SK-N-MC (cell line): ENCODE data around the gene MORN5.

Experiments
- DNase-seq: peaks from one replicate; pipeline ENCODE4 v3.0.0-alpha.2; 2011; ENCODE audit warnings: low read depth, low spot score
- H3K27ac ChIP-seq: fragments of 200-600 bp; sonication (generic); 2 replicates; pipeline ENCODE4 v1.5.1; 2016; ENCODE audit warnings: mixed run types
- H3K36me3 ChIP-seq: fragments of 200-600 bp; sonication (generic); 2 replicates; pipeline ENCODE4 v1.6.1; 2017; ENCODE audit warnings: antibody characterized with exemption, low read length, mixed read lengths; ENCODE audit not compliant: insufficient read depth
- H3K4me3 ChIP-seq: fragments of 200-600 bp; sonication (generic); 2 replicates; pipeline ENCODE4 v1.5.1; 2016
- H3K9ac ChIP-seq: fragments of 200-600 bp; sonication (generic); 2 replicates; pipeline ENCODE4 v1.8.0; 2017; ENCODE audit warnings: mixed run types, mixed read lengths; ENCODE audit not compliant: insufficient read length
- H3K9me3 ChIP-seq: fragments of 200-600 bp; sonication (generic); 2 replicates; pipeline ENCODE4 v1.6.1; 2017; ENCODE audit warnings: low read depth, mild to moderate bottlenecking, antibody characterized with exemption, low read length, moderate library complexity, mixed read lengths
- EZH2 ChIP-seq: fragments of 200-600 bp; sonication (generic); IDR thresholded peaks from one replicate; pipeline ENCODE4 v1.6.1; 2017; ENCODE audit warnings: antibody characterized with exemption
- FOXP2 ChIP-seq: optimal IDR thresholded peaks from 2 replicates; pipeline ENCODE3; 2011; ENCODE audit warnings: mild to moderate bottlenecking, moderate library complexity; ENCODE audit not compliant: insufficient read depth; ENCODE audit errors: extremely low read length, control extremely low read depth
- POLR2AphosphoS5 ChIP-seq: IDR thresholded peaks from 2 replicates; pipeline ENCODE4 v1.6.1; 2012; ENCODE audit warnings: mild to moderate bottlenecking, low read depth, low read length, borderline replicate concordance

MORN5 gene

DNA sequence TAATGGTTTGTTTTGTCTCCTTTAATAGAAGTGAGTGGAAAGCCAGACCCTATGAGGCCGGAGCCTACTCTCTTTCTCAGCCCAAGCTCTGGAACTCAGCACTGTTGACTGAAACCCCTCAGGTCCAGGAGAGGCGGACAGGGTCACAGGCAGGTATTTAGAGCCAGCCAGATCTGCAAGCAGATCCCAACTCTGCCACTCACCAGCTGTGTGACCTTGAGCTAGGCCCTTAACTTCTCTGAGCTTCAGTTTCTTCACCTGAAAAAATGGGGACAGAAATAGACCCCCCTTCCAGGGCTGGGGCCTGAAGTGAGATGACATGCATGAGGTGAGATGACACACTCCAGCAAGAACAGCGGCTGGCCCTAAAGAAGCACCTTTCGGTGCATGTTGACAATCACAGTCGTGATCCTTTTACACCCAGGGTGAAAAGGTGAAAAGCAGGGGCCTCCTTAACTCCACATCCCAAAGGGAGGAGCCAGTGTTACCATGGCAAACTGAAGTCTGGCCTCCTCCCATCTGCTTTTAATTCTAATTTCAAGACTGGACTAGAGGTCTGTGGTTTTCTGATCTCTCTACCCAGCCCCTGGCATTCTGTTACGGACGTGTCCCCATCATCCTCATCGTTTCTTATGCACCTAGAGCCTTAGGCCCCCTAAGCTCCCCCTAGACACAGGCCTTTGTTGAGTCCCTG is 27.2 kb downstream of the MORN5 start:
- no peak overlapping the region for H3K27ac ChIP-seq
- no peak for TF ChIP-seq EZH2
- no peak for TF ChIP-seq POLR2AphosphoS5
- TF ChIP-seq FOXP2 = no peak
- H3K9ac ChIP-seq = no peak overlapping the region
- DNase-seq = no peak
- H3K4me3 ChIP-seq = no peak overlapping the region
- no peaks in the 10 kb centered on the region for H3K9me3 ChIP-seq
- H3K36me3 ChIP-seq = no peaks in the 10 kb centered on the region

GRCh38 chr9:122188369-122188768 is 28.7 kb downstream of the MORN5 start:
- H3K4me3 ChIP-seq = no peak overlapping the region
- no peaks in the 10 kb centered on the region for H3K36me3 ChIP-seq
- TF ChIP-seq FOXP2 (no peak), EZH2 (no peak), POLR2AphosphoS5 (no peak)
- no peak for DNase-seq
- H3K9ac ChIP-seq = no peak overlapping the region
- no peak overlapping the region for H3K27ac ChIP-seq
- H3K9me3 ChIP-seq = no peaks in the 10 kb centered on the region

DNA sequence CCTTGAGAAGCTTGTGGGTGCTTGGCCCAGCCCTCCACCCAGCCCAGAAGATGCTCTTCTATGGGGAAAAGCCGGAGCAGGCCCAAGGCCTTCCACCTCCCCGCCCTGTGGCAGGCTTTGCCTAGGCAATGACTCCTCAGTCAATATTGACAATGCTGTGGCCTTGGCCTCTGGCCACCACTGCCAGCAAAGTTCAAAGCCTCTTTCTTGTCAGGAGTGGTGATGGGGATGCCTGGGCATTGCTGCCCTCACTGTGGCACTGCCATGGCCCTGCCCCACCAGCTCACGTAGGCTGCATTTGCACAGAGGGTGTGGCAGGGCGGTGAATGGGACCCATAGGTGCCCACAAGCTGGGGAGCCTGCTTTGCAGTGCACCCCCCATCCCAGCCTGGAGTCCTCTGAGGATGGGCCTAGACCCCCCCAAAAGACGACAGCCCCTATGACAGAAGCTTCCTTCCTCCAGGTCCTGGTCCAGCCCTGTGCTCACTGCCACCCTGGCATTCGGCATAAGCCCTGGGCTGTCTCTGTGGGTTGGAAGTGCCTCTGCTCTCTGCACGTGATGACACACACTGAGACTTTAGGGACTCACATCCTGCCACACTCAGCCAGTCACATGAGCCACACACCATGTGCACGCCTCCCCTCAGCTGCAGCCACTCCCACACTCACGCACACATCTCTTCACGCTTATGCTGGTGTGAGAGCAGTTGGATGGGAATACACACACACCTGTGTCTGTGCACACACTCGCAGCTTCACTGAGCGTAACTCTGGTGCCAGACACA is 31.1 kb downstream of the MORN5 start:
- Histone ChIP-seq H3K36me3 (no peaks in the 10 kb centered on the region), H3K27ac (no peak overlapping the region), H3K9ac (no peak overlapping the region), H3K9me3 (no peaks in the 10 kb centered on the region), H3K4me3 (no peak overlapping the region)
- no peak for DNase-seq
- no peak for TF ChIP-seq POLR2AphosphoS5
- no peak for TF ChIP-seq FOXP2
- no peak for TF ChIP-seq EZH2

DNA sequence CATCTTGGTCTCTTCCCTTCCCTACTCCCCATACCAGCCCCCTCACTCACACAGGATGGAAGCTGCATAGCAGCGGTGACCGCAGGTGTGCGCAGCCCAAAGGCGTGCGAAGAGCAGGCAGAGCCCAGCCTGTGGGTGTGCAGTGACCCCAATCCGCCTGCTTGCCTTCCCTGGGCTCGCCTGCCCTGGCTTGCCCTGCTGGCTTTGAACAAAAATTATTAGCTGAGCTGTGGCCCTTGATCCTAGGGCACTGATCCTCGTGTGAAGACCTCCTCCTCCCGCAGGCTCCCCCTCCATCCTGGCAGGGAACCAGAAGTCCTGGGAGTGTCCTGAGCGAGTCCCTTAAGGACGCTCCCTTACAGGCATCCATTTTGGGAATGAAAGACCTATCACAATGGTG is 31.9 kb downstream of the MORN5 start:
- Histone ChIP-seq H3K36me3 (no peaks in the 10 kb centered on the region), H3K4me3 (no peak overlapping the region), H3K9me3 (no peaks in the 10 kb centered on the region), H3K27ac (no peak overlapping the region), H3K9ac (no peak overlapping the region)
- DNase-seq = no peak
- TF ChIP-seq POLR2AphosphoS5 = no peak
- TF ChIP-seq FOXP2 = no peak
- TF ChIP-seq EZH2 = no peak

DNA sequence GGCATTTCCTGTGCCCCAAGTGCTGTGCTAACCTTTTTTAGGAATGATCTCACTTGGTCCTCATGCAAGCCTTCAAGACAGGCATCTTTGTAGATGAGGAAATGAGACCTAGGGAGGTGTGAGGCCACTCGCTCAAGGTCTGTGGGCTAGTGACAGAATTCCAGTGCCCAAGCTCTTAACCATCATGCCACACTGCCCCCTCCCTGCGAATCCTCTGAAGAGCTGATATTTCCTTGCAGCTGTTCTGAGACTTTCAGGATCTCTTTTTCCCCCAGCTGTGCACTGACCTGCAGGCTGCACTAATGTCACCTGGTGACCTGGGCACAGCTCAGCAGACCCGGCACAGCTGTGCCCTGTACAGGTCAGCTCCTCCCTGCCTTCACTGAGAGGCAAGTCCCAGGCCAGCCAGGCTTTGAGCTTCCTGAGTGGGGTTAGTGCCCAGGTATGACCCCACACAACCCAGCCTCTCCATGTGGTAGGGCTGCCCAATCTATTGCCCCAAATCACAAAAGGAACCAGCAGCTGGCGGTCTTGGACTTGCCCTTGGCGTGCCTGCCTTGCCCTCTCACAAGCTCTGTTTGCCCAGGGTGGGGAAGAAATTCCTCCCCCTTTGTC is 32.7 kb downstream of the MORN5 start:
- Histone ChIP-seq H3K27ac (no peak overlapping the region), H3K36me3 (no peaks in the 10 kb centered on the region), H3K9ac (no peak overlapping the region), H3K4me3 (no peak overlapping the region), H3K9me3 (no peaks in the 10 kb centered on the region)
- TF ChIP-seq EZH2 (no peak), FOXP2 (no peak), POLR2AphosphoS5 (no peak)
- DNase-seq = no peak

DNA sequence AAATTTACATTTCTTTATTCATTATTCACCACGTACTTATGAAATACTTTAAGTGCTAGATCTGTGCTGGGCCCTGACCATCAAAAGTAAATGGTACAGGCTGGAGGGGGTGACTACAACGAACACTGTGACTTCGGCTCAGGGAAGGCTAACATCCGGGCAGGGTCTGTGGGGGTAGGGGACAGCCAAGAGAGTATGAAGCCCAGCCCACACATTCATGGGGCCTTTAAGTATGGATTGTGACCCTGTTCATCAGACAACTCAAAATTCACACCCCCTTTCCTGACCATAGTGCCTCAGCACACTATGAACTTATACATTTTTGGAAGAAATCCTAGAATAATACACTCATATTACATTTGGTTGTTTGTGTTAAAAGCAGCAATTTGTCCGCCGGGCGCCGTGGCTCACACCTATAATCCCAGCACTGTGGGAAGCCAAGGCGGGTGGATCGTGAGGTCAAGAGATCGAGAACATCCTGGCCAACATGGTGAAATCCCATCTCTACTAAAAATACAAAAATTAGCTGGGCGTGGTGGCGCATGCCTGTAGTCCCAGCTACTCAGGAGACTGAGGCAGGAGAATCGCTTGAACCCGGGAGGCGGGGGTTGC is 33.3 kb downstream of the MORN5 start:
- H3K27ac ChIP-seq = no peak overlapping the region
- no peaks in the 10 kb centered on the region for H3K36me3 ChIP-seq
- no peaks in the 10 kb centered on the region for H3K9me3 ChIP-seq
- no peak overlapping the region for H3K4me3 ChIP-seq
- no peak for DNase-seq
- TF ChIP-seq POLR2AphosphoS5 (no peak), FOXP2 (no peak), EZH2 (no peak)
- no peak overlapping the region for H3K9ac ChIP-seq

DNA sequence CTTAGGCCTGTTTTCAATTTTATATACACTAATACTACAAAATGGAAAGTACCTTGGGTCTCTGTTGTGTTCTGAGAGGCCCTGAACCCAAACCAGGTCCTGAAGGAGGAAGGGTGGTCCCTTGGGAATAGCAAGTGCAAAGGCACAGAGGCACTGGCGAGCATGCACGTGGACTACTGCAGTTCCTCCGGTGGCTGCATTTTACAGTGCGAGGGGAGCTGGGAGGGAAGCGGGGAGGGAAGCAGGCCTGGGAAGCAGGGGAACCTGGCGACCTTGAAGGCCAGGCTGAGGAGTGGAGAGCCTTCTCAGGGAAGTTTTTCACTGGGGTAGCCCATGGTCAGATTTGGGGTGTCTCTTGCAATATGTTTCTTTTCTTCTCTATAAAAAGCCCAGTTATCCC is 33.9 kb downstream of the MORN5 start:
- TF ChIP-seq EZH2 = no peak
- no peak for TF ChIP-seq POLR2AphosphoS5
- TF ChIP-seq FOXP2 = no peak
- H3K9ac ChIP-seq = no peak overlapping the region
- no peak for DNase-seq
- H3K27ac ChIP-seq = no peak overlapping the region
- no peaks in the 10 kb centered on the region for H3K9me3 ChIP-seq
- H3K4me3 ChIP-seq = no peak overlapping the region
- no peaks in the 10 kb centered on the region for H3K36me3 ChIP-seq

DNA sequence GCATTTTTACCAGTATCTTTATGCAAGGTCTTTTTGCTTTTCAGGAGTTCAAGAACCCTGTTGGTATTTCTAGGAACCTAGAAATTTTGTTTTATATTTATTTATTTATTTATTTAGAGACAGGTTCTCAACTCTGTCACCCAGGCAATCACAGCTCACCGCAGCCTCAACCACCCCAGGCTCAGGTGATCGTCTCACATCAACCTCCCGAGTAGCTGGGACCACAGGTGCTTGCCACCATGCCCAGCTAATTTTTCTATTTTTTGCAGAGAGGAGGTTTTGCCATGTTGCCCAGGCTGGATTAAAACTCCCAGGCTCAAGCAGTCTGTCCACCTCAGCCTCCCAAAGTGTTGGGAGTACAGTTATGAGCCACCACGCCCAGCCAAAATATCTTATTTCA is 36.2 kb downstream of the MORN5 start:
- no peak overlapping the region for H3K4me3 ChIP-seq
- no peak overlapping the region for H3K27ac ChIP-seq
- no peak overlapping the region for H3K9ac ChIP-seq
- H3K36me3 ChIP-seq = no peaks in the 10 kb centered on the region
- no peak for TF ChIP-seq POLR2AphosphoS5
- no peak for TF ChIP-seq EZH2
- TF ChIP-seq FOXP2 = no peak
- no peak for DNase-seq
- no peaks in the 10 kb centered on the region for H3K9me3 ChIP-seq
